Right lobe of liver (tissue), 6 donors: ENCODE data around the gene SORBS2. TPM values are rescaled to one million over a fixed set of nuclear protein-coding genes. Genes with fewer than 3 reads are reported as not detected.
"Not testable (repeated sequence)": the region's sequence is repeated elsewhere in the genome, so short reads cannot be mapped to it uniquely, and the experiment has no call there.

Source experiments
- ATAC-seq, 4 donors: fragments of 200-7000 bp; cut with Tn5 transposase; one replicate each; pipeline ENCODE4 v1.9.1; 2020; ENCODE audit warnings: mild to moderate bottlenecking in 4 of 4, moderate library complexity in 4 of 4
- DNase-seq, 3 donors: peaks; one replicate each; pipeline ENCODE4 v3.0.0-alpha.2; 2020
- H3K27ac ChIP-seq, 3 donors: fragments of 200-600 bp; one replicate each; pipeline ENCODE4 v1.8.0; 2022
- H3K27me3 ChIP-seq, 2 donors: fragments of 200-600 bp; one replicate each; pipeline ENCODE4 v1.8.0; 2022
- H3K36me3 ChIP-seq, 4 donors: fragments of 200-600 bp; sonication (generic) in 1 of 4; one replicate each; pipeline versions ENCODE4 v1.5.1 to v1.8.0; 2017 to 2022; ENCODE audit warnings: control low read depth in 1 of 4
- H3K4me1 ChIP-seq, 4 donors: fragments of 200-600 bp; sonication (generic) in 1 of 4; one replicate each; pipeline versions ENCODE4 v1.5.1 to v1.8.0; 2017 to 2022; ENCODE audit warnings: control low read depth in 1 of 4
- H3K4me3 ChIP-seq, 3 donors: fragments of 200-600 bp; one replicate each; pipeline ENCODE4 v1.8.0; 2022
- H3K9me3 ChIP-seq, 4 donors: fragments of 200-600 bp; sonication (generic) in 1 of 4; one replicate each; pipeline versions ENCODE4 v1.5.1 to v1.8.0; 2017 to 2022; ENCODE audit warnings: control low read depth in 1 of 4
- CTCF ChIP-seq, 4 donors: fragments of 200-600 bp in 3 of 4; fragments of 450-650 bp in 1 of 4; IDR thresholded peaks; one replicate each; pipeline versions ENCODE4 v1.5.1 to v1.8.0; 2016 to 2022; ENCODE audit warnings: antibody characterized with exemption in 4 of 4, mild to moderate bottlenecking in 2 of 4
- POLR2A ChIP-seq: fragments of 450-650 bp; IDR thresholded peaks from one replicate; pipeline ENCODE4 v1.6.1; 2017; ENCODE audit warnings: antibody characterized with exemption, mild to moderate bottlenecking
- WGBS: methylation state at CpG from one replicate; pipeline ENCODE4 v1.1.6; 2018; ENCODE audit warnings: low coverage, low lambda C conversion rate; ENCODE audit not compliant: insufficient coverage; ENCODE audit errors: missing lambda C conversion rate; 5-methylcytosine and 5-hydroxymethylcytosine counted together
- intact Hi-C, 2 donors: fragments of 100-400 bp; cut with DNase I; formaldehyde crosslinking; loops; one replicate each; pipeline versions ENCODE4 v1.11.2 to v1.14.1; 2022
- total RNA-seq, 6 experiments: library from RNA; depleted of rRNA in 2 of 6; stranded (reverse); fragments of >200 nt in 2 of 6; fragmentation: NEBNext Ultra II Directional in 3 of 6; extraction: Animal tissue kit (Norgen Biotek cat#: 25700) in 3 of 6; gene quantifications; one replicate each; pipeline versions ENCODE4 v1.1.0 to v1.2.4, GENCODE V29; 2016 to 2023
- donor health status: DM: no; HTN: yes; CAD: no.
- donor health status: DM: no; HTN: no; CAD: no.
- donor health status: DM: no; HTN: no; CAD: no.
- donor health status: DM: no; HTN: yes; CAD: no.
- donor health status: DM: no; HTN: yes; CAD: no.

Gene SORBS2
- total RNA-seq, 6 experiments from 2014 or later, result 60.8 to 144 (median 107) TPM

DNA sequence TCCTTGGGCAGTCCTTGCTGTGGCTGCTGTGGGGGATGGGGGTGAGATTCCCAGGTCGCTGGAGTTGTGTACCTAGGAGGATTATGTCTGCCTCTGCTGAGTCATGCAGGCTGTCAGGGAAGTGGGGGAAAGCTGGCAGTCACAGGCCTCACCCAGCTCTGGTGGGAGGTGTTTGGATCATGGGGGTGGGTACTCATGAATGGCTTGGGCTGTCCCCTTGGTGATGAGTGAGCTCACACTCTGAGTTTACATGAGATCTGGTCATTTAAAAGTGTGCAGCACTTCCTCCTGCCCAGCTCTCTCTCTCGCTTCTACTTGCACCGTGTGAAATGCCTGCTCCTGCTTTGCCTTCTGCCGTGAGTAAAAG, 252.1 kb downstream of the SORBS2 start:
- no peaks in the 10 kb centered on the region for H3K9me3 ChIP-seq
- peak in 1 of 4 donors; percentile 48 for ATAC-seq
- TF ChIP-seq CTCF (IDR thresholded peaks at IDR 0.05) (no peak), POLR2A (no peak)
- intact Hi-C loops, result no loop called here
- H3K27ac ChIP-seq, result no peak overlapping the region
- H3K4me1 ChIP-seq, result no peaks in the 10 kb centered on the region
- no peaks in the 10 kb centered on the region for H3K36me3 ChIP-seq
- no peak overlapping the region for H3K4me3 ChIP-seq
- WGBS, result no CpG with 5 or more reads among the region's 4 CpGs
- H3K27me3 ChIP-seq, result no peaks in the 10 kb centered on the region
- no peak for DNase-seq

DNA sequence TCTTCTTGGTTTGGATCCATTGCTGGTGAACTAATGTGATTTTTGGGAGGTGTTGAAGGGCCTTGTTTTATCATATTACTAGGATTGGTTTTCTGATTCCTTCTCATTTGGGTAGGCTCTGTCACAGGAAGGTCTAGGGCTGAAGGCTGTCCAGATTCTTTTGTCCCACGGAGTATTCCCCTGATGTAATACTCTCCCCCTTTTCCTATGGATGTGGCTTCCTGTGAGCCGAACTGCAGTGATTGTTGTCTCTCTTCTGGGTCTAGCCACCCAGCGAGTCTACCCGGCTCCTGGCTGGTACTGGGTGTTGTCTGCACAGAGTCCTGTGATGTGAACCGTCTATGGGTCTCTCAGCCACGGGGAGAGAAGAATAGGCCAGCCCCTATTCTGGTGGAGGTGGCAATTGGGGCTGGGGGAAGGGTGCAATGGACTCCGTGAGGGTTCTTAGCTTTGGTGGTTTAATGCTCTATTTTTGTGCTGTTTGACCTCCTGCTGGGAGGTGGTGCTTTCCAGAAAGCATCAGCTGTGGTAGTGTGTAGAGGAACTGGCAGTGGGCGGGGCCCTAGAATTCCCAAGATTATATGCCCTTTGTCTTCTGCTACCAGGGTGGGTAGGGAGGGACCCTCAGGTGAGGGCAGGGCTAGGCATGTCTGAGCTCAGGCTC, 252.6 kb downstream of the SORBS2 start:
- intact Hi-C loops, H3K36me3 ChIP-seq, H3K4me1 ChIP-seq, H3K9me3 ChIP-seq, ATAC-seq, H3K27ac ChIP-seq, H3K4me3 ChIP-seq, H3K27me3 ChIP-seq, DNase-seq: not testable (repeated sequence)
- WGBS, result 64% methylated on average over 6 of the region's 8 CpGs

DNA sequence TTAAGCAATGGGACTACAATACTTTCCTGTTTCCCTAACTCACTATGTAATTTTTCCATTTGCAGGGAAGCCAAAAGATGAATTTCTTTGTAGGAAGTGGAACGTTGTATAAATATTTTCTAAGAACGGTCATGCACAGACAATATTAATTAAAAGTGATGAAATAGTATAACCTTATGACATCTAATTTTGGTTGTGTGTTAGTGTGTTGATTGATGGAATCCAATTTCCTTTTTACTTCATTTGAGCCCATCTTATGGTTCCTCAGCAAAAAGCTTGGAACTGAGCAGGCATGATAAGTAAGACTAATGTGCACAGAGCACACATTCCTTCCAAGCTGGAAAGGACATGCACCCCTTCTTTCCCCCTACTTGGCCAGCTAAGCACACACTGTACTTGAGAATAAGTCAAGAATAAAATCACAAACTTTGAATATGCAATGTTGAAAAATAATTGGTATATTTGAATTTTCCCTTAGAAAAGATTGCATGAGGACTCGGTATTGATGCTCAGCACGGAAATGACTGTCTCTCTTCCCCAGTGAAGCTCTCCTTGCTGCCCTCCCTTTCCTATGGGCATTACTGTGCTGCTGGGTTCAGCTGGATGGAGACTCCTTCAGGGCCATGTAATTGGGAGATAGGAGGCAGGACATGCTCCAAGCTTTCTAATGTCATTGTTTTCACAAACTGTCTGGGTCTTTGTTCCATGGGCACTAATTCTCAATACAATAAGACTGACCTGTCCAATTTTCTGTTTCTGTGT, 257.4 kb downstream of the SORBS2 start:
- ATAC-seq, result no peak
- Histone ChIP-seq H3K4me1 (no peaks in the 10 kb centered on the region), H3K27me3 (no peaks in the 10 kb centered on the region), H3K4me3 (no peak overlapping the region), H3K36me3 (no peaks in the 10 kb centered on the region), H3K9me3 (no peaks in the 10 kb centered on the region), H3K27ac (no peak overlapping the region)
- WGBS, result 46% methylated on average over 4 of the region's 4 CpGs
- no peak for DNase-seq
- TF ChIP-seq POLR2A, result no peak
- no peak for TF ChIP-seq CTCF (IDR thresholded peaks at IDR 0.05)
- intact Hi-C loops, result no loop called here

GRCh38 chr4:185552254-185552653, 259.7 kb downstream of the SORBS2 start:
- no peak overlapping the region for H3K27ac ChIP-seq
- WGBS, result 55% methylated on average over 2 of the region's 2 CpGs
- no peaks in the 10 kb centered on the region for H3K4me1 ChIP-seq
- no peak for TF ChIP-seq CTCF (IDR thresholded peaks at IDR 0.05)
- no peak for TF ChIP-seq POLR2A
- intact Hi-C loops, result no loop called here
- no peaks in the 10 kb centered on the region for H3K27me3 ChIP-seq
- no peaks in the 10 kb centered on the region for H3K36me3 ChIP-seq
- no peaks in the 10 kb centered on the region for H3K9me3 ChIP-seq
- H3K4me3 ChIP-seq, result no peak overlapping the region
- no peak for ATAC-seq
- no peak for DNase-seq

- Histone ChIP-seq H3K4me1 (no peaks in the 10 kb centered on the region), H3K4me3 (no peak overlapping the region), H3K36me3 (no peaks in the 10 kb centered on the region), H3K27ac (no peak overlapping the region), H3K27me3 (no peaks in the 10 kb centered on the region), H3K9me3 (no peaks in the 10 kb centered on the region)
- WGBS, result 100% methylated on average over 1 of the region's 1 CpG
- intact Hi-C loops, result no loop called here
- TF ChIP-seq POLR2A, result no peak
- TF ChIP-seq CTCF (IDR thresholded peaks at IDR 0.05), result no peak
- ATAC-seq, result no peak
- no peak for DNase-seq
Observed at GRCh38 chr4:185550933-185551332, 261.1 kb downstream of the SORBS2 start.
